Spinal cord (tissue), 10 donors: ENCODE data around the gene CD177. TPM values are rescaled to one million over a fixed set of nuclear protein-coding genes. Genes with fewer than 3 reads are reported as not detected.
"Not testable (repeated sequence)": the region's sequence is repeated elsewhere in the genome, so short reads cannot be mapped to it uniquely, and the experiment has no call there.

ENCODE experiments used
- DNase-seq, 6 donors: peaks; one replicate each; pipeline versions ENCODE4 v3.0.0 to v3.0.0-alpha.2; 2013 to 2015; ENCODE audit warnings: low spot score in 6 of 6, low read depth in 4 of 6
- H3K27ac ChIP-seq: one replicate; pipeline ENCODE4 v1.5.1; 2013; ENCODE audit warnings: low read depth, low read length, control low read depth
- H3K27me3 ChIP-seq: one replicate; pipeline ENCODE4 v1.6.1; 2013; ENCODE audit warnings: low read length; ENCODE audit not compliant: control insufficient read depth, insufficient read depth
- H3K36me3 ChIP-seq: one replicate; pipeline ENCODE4 v1.6.1; 2013; ENCODE audit warnings: low read length; ENCODE audit not compliant: control insufficient read depth, insufficient read depth
- H3K4me1 ChIP-seq: one replicate; pipeline ENCODE4 v1.6.1; 2013; ENCODE audit warnings: low read length; ENCODE audit not compliant: control insufficient read depth, insufficient read depth
- H3K4me3 ChIP-seq: one replicate; pipeline ENCODE4 v1.5.1; 2013; ENCODE audit warnings: low read depth, low read length, control low read depth
- H3K9me3 ChIP-seq: one replicate; pipeline ENCODE4 v1.6.1; 2013; ENCODE audit warnings: low read length; ENCODE audit not compliant: control insufficient read depth, insufficient read depth
- WGBS: methylation state at CpG from one replicate; pipeline ENCODE4 v1.1.5; 2013; ENCODE audit warnings: missing lambda C conversion rate; ENCODE audit not compliant: insufficient coverage; 5-methylcytosine and 5-hydroxymethylcytosine counted together
- polyA plus RNA-seq, 2 donors: library from polyadenylated mRNA; unstranded; fragments of 120-200 nt; gene quantifications; one replicate each; pipeline ENCODE4 v1.2.1, GENCODE V29; 2013; ENCODE audit not compliant: insufficient read length in 2 of 2
- total RNA-seq, 2 donors: library from RNA; depleted of rRNA in 1 of 2; stranded (reverse); fragments of 120-200 nt in 1 of 2; fragments of >200 nt in 1 of 2; gene quantifications; one replicate each; pipeline versions ENCODE4 v1.2.3 to v1.2.4, GENCODE V29; 2013 to 2014
- donor health status: healthy.

CD177 gene
- total and polyA plus RNA-seq, 4 donors = 2.5 to 24.1 (median 4.8) TPM; not detected in 1

DNA sequence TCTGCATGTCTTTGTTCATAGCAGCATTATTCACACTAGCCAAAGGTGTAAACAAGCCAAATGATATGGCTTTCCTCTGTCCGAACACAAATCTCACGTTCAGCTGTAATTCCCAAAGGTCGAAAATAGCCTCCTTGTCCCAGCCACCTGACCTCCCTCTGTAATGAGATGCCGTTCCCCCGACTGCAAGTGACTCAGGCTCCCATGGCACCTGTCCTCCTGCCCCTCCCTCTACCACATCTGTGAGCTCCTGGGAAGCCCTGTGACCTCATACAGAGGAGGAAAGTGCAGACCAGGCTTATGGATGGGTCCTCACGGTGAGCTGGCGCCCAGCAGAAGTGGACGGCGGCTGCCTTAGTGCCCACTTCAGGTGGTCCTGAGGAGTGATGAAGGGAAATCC is 15.4 kb downstream of the CD177 start:
- not testable (repeated sequence) for H3K4me3 ChIP-seq, H3K9me3 ChIP-seq, H3K36me3 ChIP-seq, H3K27me3 ChIP-seq, DNase-seq, H3K4me1 ChIP-seq, H3K27ac ChIP-seq
- WGBS = 65% methylated on average over 5 of the region's 9 CpGs

DNA sequence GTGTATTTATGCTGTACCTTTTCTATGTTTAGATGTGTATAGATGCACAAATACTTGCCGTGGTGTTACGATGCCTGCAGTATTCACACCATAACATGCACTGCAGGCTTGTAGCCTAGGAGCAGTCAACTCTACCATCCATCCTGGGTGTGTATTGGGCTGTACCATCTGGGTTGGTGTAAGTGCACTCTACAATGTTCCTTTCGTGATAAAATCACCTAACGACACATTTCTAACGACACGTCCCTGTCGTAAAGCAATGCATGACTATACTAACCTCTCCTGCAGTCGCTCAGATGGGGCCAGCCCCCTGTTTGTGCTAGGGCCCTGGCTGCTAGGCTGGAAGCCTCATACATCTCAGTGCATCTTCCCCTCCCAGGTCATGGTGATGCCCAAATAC is 18.4 kb downstream of the CD177 start:
- H3K36me3 ChIP-seq = no peaks in the 10 kb centered on the region
- no peaks in the 10 kb centered on the region for H3K4me1 ChIP-seq
- no peak overlapping the region for H3K27ac ChIP-seq
- H3K27me3 ChIP-seq = no peaks in the 10 kb centered on the region
- DNase-seq = no peak
- H3K9me3 ChIP-seq = no peaks in the 10 kb centered on the region
- 58% methylated on average over 5 of the region's 8 CpGs for WGBS
- H3K4me3 ChIP-seq = no peak overlapping the region

DNA sequence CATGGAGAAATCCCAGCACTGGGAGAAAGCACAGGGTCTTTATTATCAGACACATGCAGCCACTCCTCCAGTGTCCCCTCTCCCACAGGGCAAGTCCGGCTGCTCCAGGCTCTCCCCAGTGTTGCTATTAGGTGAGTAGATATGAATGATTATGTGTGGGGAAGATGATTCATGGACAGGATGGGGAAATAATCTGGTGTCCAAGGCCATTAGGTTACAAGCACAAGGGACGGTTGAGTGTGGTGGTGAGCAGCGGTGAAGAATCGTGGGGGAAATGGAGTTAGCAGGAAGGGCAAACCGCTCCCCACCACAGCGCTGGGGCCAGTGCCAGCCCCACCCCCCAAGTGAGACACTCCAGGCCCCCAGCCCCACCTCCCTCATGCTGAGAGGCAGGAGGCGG is 19.0 kb downstream of the CD177 start:
- Histone ChIP-seq H3K9me3 (no peaks in the 10 kb centered on the region), H3K27ac (no peak overlapping the region), H3K4me1 (no peaks in the 10 kb centered on the region), H3K36me3 (no peaks in the 10 kb centered on the region), H3K4me3 (no peak overlapping the region), H3K27me3 (no peaks in the 10 kb centered on the region)
- 100% methylated on average over 1 of the region's 7 CpGs for WGBS
- no peak for DNase-seq

DNA sequence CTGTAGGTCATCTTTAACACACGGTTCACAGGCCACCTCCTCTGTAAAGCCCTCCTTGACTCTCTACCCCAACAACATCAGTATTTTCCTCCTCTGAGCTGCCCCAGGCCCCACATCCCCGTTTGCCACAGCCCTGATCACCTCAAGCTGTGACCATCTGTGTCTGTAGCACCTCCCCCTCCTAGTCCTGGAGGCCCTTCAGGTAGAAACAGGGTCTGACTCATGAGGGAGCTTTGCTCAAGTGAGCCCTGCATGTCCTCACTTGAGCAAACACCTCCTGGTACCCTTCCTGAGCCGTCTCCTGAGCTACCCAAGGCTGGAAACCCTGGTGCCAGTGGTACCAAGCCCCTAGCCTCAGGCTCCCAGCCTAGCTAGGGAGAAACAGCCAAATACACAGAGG is 24.1 kb downstream of the CD177 start:
- not testable (repeated sequence) for H3K4me3 ChIP-seq, H3K9me3 ChIP-seq, H3K4me1 ChIP-seq, H3K27ac ChIP-seq, H3K36me3 ChIP-seq, H3K27me3 ChIP-seq, DNase-seq
- WGBS = no CpG with 5 or more reads among the region's 3 CpGs

DNA sequence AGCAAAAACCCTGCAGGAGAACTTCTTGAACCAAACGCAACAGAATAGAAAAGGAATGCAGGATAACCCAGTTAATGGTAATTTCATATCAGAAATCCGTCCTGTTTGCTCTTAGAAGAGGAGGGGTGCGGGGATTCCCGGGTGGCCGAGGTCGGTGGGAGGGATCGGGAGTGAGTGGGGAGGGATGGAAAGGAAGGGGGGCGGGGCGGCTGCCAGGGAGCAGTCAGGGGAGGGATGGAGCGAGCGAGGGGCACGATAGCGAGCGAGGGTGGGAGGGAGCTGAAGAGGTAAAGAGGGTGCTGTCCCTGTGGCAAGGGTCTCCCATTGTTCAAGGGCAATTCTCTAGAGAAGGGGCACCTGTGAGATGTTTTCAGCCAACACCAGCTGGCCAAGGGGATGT is 26.5 kb downstream of the CD177 start:
- 55% methylated on average over 12 of the region's 14 CpGs for WGBS
- H3K27me3 ChIP-seq = no peaks in the 10 kb centered on the region
- no peak overlapping the region for H3K27ac ChIP-seq
- H3K36me3 ChIP-seq = no peaks in the 10 kb centered on the region
- DNase-seq = no peak
- no peaks in the 10 kb centered on the region for H3K9me3 ChIP-seq
- H3K4me1 ChIP-seq = no peaks in the 10 kb centered on the region
- no peak overlapping the region for H3K4me3 ChIP-seq

DNA sequence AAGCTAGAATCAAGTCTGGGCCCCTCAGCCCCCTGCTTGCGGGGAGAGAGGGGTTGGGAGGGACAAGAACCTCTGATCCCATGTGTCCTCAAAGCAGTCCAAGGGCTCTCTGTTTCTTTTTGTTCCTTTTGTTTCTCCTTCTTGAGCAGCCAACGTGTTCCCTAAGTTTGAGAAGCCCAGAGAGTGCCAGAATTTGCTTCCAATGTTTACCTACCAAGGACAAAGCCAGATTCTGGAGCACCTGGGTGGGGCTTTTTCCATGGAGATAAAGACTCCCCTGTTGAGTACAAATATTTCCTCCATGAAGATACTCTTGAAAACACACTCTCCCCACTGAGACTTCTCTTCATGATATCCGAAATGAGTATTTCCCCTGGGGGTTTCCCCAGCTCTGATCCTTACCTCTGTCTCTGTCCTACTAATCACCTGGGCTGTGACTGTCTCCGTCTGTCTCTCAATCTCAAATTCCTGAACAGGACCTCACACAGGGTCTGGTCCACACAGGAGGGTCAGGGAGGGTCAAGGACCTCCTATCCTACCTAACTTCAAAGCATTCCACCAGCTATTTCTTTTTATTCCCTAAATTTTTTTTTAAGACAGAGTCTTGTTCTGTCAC is 27.4 kb downstream of the CD177 start:
- WGBS = 70% methylated on average over 3 of the region's 4 CpGs
- DNase-seq = no peak

DNA sequence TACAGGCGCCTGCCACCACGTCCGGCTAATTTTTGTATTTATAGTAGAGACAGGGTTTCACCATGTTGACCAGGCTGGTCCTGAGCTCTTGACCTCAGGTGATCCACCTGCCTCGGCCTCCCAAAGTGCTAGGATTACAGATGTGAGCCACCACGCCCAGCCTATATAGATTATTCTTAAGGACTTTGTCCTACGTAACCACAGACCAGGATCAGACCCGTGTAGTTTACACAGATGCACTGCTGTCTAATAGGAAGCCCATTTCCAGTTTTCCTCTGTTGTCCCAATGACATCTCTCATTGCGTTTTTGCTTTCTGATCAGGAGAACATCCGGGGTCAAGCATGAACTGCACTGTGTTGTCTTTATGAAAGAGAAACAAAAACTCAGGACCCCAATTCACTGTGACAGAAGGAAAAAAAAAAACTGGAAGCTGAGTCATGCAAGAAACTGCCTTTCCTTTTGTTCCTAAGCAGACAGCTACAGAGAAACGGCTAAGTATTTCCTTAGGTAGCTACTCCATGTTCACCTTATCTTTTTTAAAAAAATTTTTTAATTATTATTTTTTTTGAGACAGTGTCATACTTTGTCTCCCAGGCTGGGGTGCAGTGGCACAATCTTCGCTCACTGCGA is 29.2 kb downstream of the CD177 start:
- H3K9me3 ChIP-seq, DNase-seq, H3K27me3 ChIP-seq, H3K4me3 ChIP-seq, H3K36me3 ChIP-seq, H3K4me1 ChIP-seq, H3K27ac ChIP-seq: not testable (repeated sequence)
- no CpG with 5 or more reads among the region's 12 CpGs for WGBS

More for the DNA sequence above, 27.4 kb downstream of the CD177 start:
- no peaks in the 10 kb centered on the region for H3K36me3 ChIP-seq
- H3K27me3 ChIP-seq = no peaks in the 10 kb centered on the region
- H3K4me1 ChIP-seq = no peaks in the 10 kb centered on the region
- no peaks in the 10 kb centered on the region for H3K9me3 ChIP-seq
- H3K27ac ChIP-seq = no peak overlapping the region
- H3K4me3 ChIP-seq = no peak overlapping the region

DNA sequence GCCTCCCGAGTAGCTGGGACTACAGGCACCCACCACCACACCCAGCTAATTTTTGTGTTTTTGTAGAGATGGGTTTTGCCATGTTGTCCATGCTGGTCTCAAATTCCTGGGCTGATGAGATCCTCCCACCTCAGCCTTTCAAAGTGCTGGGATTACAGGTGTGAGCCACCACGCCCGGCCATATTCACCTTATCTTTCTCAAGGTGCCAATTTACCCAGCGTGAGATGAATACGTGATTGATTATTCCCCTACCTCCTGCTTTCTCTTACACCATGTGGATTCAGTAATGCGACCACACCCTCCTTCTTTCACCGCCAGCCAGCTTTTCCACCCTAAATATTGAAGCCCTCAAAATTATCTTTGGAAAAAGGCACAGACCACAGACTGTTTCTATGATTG is 29.8 kb downstream of the CD177 start:
- H3K4me3 ChIP-seq = not testable (repeated sequence)
- 92% methylated on average over 4 of the region's 7 CpGs for WGBS

DNA sequence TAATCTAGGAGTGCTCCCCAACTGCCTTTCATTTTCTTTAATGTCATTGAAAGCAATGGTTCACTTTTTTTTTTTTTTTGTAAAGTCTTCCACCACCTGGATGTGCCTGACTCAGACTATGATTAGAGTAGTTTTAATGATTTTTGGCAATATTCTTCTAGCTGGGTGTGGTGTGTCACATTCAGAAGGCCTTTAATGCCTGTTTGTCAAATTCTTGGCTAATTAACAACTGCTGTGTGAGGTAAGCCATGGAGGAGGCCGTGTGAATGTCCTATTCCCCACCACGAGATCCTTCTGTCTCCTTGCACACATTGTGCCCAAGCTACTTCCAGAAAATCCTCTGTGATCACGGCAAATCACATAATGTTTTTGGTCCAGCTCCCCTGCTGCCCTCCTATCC is 30.3 kb downstream of the CD177 start:
- H3K27me3 ChIP-seq, H3K36me3 ChIP-seq, H3K4me3 ChIP-seq, H3K27ac ChIP-seq, H3K4me1 ChIP-seq, DNase-seq, H3K9me3 ChIP-seq: not testable (repeated sequence)
- no CpG with 5 or more reads among the region's 3 CpGs for WGBS

More for the DNA sequence above, 29.8 kb downstream of the CD177 start:
- H3K27me3 ChIP-seq, DNase-seq, H3K9me3 ChIP-seq, H3K36me3 ChIP-seq, H3K27ac ChIP-seq, H3K4me1 ChIP-seq: not testable (repeated sequence)

DNA sequence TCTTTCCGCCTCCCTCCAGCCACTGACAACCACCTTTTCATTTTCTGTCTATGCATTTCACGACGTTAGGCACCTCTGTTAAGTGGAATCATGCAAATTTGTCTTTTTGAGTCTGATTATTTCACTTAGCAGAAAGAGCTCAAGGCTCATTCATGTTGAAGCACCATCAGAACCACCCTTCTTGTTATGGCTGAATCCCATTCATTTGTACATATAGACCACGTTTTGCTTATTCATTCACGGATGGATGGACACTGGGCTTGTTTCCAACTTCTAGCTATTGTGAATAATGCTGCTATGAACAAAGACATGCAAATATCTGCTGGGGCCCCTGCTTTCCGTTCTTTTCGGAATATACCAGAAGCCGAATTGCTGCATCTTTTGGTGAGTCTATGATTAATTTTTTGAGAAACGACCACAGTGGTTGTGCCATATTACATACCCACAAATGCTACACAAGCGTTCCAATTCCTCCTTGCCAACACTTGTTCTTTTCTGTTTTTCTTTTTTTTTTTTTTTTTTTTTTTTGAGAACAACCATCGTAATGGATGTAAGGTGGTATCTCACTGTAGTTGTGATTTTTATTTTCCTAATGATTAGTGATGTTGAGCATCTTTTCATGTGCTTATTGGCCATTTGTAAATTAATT is 37.5 kb downstream of the CD177 start:
- H3K27me3 ChIP-seq, H3K4me1 ChIP-seq, H3K9me3 ChIP-seq, H3K27ac ChIP-seq, H3K4me3 ChIP-seq, H3K36me3 ChIP-seq: not testable (repeated sequence)
- no CpG with 5 or more reads among the region's 11 CpGs for WGBS
- DNase-seq = peak in 3 of 6 donors; percentile 15 to 83 (median 70)
